Left lobe of liver (tissue), 2 donors: ENCODE measurements around the gene SLC22A14. TPM values are rescaled to one million over a fixed set of nuclear protein-coding genes. Genes with fewer than 3 reads are reported as not detected.
A peak's percentile ranks its signal among the peaks of the same experiment; 100 is the strongest.
"Not testable (repeated sequence)": the region's sequence is repeated elsewhere in the genome, so short reads cannot be mapped to it uniquely, and the experiment has no call there.

Experiments
- ATAC-seq: fragments of 200-7000 bp; cut with Tn5 transposase; one replicate; pipeline ENCODE4 v1.9.1; 2020; ENCODE audit warnings: mild to moderate bottlenecking, moderate library complexity
- DNase-seq: peaks from one replicate; pipeline ENCODE4 v3.0.0-alpha.2; 2020; ENCODE audit warnings: low spot score
- total RNA-seq: library from RNA; stranded (reverse); gene quantifications from one replicate; pipeline ENCODE4 v1.2.1, GENCODE V29; 2021
- donor health status: DM: no; HTN: no; CAD: no; lungs with moderate emphysema.
- donor health status: DM: no; HTN: yes; CAD: no.

SLC22A14 gene
- total RNA-seq, 1 donor from 2014 or later = not detected

GRCh38 chr3:38270606-38271005, 11.5 kb upstream of the SLC22A14 start:
- no peak for ATAC-seq
- DNase-seq = no peak

- ATAC-seq (no peak), DNase-seq (no peak)
These were observed 10.5 kb upstream of the SLC22A14 start for GRCh38 chr3:38271553-38271952.

GRCh38 chr3:38274864-38275649, 7.0 kb upstream of the SLC22A14 start:
- peak; percentile 54 for ATAC-seq
- DNase-seq = no peak

- no peak for ATAC-seq
- DNase-seq = no peak
These were observed 6.4 kb upstream of the SLC22A14 start for GRCh38 chr3:38275658-38276057.

GRCh38 chr3:38276081-38276916, 5.8 kb upstream of the SLC22A14 start:
- ATAC-seq (no peak), DNase-seq (no peak)

GRCh38 chr3:38276917-38277630, 5.0 kb upstream of the SLC22A14 start:
- ATAC-seq (no peak), DNase-seq (no peak)

- ATAC-seq (no peak), DNase-seq (no peak)
These were observed 3.3 kb upstream of the SLC22A14 start for GRCh38 chr3:38278841-38279240.

GRCh38 chr3:38283810-38284755, 2.0 kb downstream of the SLC22A14 start:
- DNase-seq (no peak), ATAC-seq (no peak)

GRCh38 chr3:38284756-38285150, 2.7 kb downstream of the SLC22A14 start:
- DNase-seq (no peak), ATAC-seq (no peak)

- not testable (repeated sequence) for DNase-seq, ATAC-seq
These were observed 7.5 kb downstream of the SLC22A14 start for GRCh38 chr3:38289286-38290217.

- DNase-seq, ATAC-seq: not testable (repeated sequence)
These were observed 15.0 kb downstream of the SLC22A14 start for GRCh38 chr3:38297053-38297452.

- ATAC-seq (no peak), DNase-seq (no peak)
These were observed 15.4 kb downstream of the SLC22A14 start for GRCh38 chr3:38297537-38297936.

- no peak for DNase-seq
- peak; percentile 86 for ATAC-seq
These were observed 16.0 kb downstream of the SLC22A14 start for GRCh38 chr3:38297947-38298711.

GRCh38 chr3:38306941-38307340, 24.8 kb downstream of the SLC22A14 start:
- ATAC-seq = no peak
- no peak for DNase-seq

- DNase-seq (no peak), ATAC-seq (no peak)
These were observed 25.5 kb downstream of the SLC22A14 start for GRCh38 chr3:38307599-38307998.

- ATAC-seq = no peak
- DNase-seq = no peak
These were observed 26.4 kb downstream of the SLC22A14 start for GRCh38 chr3:38308456-38308855.

GRCh38 chr3:38311476-38311875, 29.4 kb downstream of the SLC22A14 start:
- DNase-seq = no peak
- no peak for ATAC-seq

GRCh38 chr3:38311941-38312340, 29.8 kb downstream of the SLC22A14 start:
- ATAC-seq (no peak), DNase-seq (no peak)
